HG03196 (cell line): Measurements from ENCODE around the gene SNTG2.

ENCODE experiments used
- ATAC-seq: cut with Tn5 transposase; IDR thresholded peaks from one replicate; pipeline ENCODE4 v1.9.1; 2021; ENCODE audit not compliant: unreplicated experiment

The SNTG2 gene

DNA sequence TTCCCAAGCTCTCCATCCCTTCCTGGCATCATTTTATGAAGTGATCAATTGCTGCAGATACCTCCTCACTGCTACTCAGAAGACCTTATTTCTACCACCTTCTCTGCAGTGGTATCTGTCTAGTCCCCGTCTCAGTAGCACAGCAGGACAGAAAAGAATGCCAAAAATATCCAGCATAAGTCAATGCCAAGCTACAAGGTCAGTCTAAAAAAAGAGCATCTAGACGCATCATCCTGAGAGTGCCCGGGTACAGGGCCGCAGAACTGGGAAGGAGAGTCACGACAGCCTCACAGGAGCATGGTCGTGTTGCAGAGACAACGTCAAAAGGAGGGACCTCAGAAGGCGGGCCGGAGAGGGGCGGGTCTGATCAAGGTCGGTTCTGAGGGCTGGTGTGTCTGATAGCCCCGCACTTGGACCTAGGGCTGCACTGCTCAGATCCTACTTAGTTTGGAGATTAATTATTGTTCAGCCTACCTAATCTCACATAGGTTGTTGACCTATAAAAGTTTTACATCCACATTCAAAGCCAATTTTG lies 24.3 kb upstream of the SNTG2 start:
- no peak for ATAC-seq

DNA sequence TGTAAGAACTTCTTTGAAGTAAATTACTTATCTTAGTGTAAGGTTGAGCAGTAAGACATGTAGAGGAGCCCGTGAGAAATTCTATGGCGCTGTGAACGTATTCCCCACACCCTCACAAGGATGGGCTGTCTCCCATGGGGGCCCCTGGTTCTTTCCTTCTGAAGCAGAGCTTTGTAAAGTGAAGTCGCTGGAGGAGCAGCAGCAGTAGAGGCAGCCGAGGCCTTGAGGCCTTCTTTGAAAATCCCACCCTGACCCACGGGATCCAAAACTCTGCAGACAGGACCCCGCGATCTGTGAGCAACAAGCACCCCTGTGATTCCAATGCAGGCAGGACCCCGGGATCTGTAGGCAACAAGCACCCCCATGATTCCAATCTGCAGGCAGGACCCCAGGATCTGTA lies 23.8 kb upstream of the SNTG2 start:
- ATAC-seq: no peak

DNA sequence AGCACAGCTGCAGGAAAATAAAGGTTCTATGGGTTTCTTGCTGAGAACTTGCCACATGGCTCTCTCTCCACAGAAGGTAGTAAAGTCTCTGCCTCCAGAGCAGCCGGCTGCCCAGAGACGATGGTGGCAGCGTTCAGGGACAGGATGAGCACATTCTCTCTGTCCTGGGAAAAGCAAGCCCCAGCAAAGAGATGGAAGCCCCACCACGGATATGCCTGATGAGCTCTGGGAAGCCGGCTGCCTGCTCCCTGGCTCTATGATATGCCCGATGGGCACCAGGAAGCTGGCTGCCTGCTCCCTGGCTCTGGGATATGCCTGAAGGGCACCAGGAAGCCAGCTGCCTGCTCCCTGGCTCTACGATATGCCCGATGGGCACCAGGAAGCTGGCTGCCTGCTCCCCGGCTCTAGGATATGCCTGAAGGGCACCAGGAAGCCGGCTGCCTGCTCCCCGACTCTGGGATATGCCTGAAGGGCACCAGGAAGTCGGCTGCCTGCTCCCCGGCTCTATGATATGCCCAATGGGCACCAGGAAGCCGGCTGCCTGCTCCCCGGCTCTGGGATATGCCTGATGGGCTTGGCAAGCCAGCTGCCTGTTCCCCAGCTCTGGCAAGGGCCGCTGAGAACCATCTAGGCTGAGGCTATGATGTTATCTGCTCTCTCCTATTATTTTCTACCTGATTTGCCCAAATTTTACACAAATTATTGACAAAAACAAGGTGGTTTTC lies 21.5 kb upstream of the SNTG2 start:
- no peak for ATAC-seq

DNA sequence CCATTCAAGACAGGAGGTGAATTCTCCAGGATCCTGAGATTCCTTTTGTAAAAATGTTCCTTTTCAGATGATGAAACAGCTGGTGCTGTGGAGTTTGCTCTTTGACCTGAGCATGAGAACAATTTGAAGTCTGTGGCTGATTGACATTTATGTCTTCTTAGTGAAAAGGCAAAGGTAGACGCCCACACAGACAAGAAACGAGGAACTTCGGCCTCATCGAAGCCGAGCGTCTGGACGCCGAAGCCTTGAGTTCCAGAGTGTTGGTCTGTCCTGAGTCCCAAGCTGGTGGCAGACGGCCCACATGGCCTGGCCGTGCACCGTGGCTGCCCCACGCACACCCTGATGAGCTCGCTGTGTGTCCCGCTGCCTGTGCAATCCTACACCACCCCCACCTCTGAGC lies 20.7 kb upstream of the SNTG2 start:
- ATAC-seq: no peak

- ATAC-seq: no peak
Observed at GRCh38 chr2:930935-931334, 19.7 kb upstream of the SNTG2 start.

DNA sequence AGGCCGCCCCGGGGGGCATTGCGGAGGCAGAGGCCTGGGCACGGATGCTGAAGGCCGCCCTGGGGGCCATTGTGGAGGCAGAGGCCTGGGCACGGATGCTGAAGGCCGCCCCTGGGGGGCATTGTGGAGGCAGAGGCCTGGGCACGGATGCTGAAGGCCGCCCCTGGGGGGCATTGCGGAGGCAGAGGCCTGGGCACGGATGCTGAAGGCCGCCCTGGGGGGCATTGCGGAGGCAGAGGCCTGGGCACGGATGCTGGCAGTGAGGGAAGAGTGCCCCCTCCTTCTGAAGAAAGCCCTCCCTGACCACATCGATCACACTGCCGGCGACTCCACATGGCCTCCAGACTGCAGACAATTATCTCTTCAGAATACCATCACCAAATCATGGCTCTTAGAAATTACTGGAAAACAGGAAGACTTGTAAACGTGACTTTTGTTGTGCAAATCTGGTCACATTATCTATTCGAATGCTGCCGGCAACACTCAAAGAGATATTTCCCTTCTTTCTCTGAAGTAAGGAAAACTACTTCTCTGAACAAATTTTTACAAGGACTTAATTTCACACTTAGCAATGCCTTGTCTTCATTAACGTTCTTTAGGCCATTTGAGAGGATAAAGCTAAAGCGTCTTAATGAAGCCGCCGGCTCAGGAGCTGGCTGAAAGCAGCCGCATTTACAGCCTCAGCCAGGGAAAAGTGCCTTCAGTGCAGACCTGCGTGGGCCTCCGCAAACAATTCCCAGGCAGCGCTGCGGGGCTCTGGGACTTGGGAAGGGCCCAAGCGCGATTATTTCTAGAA lies 18.1 kb upstream of the SNTG2 start:
- no peak for ATAC-seq

DNA sequence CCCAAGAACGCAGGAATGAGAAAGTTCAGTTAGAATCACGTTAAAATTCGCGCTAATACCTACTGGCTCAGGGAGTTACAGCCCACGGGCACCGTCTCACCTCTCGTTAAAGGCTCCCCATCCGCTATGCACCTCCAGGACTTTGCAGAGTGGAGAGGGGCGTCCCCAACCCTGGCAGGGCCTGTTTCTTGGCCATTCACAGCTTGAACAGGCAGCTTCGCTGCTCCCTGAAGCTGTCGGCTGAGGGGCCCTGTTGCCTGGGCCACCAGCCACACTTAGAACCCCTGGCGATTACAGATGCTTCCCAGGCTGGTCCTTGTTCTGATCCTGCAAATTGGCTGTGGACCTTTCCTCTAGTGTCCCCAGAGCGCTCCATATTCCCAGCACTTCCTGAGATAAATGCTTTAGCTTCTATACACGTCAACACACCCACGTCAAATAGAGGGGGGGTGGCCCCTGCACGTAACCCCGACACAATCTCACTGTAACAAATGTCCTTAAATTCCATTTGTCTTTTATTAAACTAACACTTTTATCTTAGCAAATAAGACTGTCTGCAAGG lies 16.8 kb upstream of the SNTG2 start:
- ATAC-seq: no peak

GRCh38 chr2:937530-937929 lies 13.1 kb upstream of the SNTG2 start:
- ATAC-seq: no peak

- ATAC-seq: no peak
Observed at GRCh38 chr2:938181-939005, 12.3 kb upstream of the SNTG2 start.

- ATAC-seq: no peak
Observed at GRCh38 chr2:939936-940601, 10.6 kb upstream of the SNTG2 start.

DNA sequence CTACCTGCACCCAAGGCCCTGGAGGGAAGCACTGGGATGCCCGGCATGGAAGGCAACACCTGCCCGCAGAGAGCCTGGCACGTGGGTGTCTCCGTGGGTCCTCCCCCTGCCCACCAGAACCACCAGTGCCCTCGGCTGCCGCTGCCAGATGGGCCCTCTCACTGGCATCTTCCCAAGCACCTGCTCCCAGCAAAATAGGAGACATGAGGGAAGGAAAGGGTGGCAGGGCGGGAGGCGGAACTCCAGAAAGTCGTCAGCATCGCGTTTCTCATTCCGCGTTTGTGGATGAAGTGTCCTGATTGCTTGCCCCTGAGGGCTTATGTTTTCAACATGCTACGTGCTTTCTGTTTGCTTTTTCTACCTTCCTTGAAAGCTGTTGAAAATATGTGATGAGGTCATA lies 8.8 kb upstream of the SNTG2 start:
- ATAC-seq: no peak

DNA sequence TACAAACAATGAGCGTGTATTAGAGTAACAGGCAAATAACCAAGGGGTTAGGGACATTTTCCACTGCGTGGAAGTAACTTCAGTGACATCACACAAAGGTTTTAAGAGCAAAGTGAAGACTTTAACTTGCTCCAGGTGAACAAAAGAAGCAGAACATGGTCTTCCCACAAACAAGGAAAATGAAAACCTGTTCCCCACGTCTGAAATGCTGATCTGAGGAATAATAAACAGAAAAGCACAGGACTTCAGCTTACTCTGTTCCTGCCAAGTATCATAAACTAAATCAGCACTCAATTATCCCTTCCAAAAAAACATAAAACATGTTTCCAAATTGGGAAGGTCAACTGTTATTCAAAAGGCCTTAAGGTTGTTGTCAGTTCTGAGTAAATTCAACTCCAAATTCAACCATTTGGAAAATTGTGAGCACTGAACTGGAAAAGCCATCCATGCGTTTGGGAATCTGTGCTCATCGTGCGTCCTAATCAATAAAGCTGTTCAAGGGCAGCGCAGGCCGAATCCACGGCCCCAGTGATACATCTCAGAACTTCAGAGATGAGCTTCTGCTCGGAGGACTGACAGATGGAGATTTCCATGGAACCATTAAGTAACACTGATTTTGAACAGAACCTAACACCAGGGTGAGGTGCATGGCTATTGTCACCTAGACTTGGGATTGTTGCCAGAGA lies 7.7 kb upstream of the SNTG2 start:
- ATAC-seq: no peak

- no peak for ATAC-seq
Observed at GRCh38 chr2:943461-943797, 7.2 kb upstream of the SNTG2 start.

DNA sequence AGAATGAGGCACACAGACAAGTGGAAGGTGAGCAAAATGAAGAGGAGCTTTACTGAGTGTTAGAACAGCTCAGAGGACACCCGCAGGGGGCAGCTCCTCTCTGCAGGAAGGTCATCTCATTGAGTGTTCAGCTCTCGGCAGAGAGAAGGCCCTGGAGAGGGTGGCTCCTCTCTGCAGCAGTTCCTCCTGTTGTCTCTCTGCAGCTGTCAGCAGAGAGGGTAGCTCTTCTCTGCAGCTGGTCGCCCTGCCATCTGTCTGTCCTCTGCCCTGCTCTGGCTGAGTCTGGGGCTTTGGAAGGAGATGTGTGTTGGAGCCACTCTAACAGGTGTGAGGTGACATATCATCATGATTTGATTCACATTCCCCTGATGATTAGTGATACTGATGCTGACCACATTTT lies 6.8 kb upstream of the SNTG2 start:
- ATAC-seq: no peak

DNA sequence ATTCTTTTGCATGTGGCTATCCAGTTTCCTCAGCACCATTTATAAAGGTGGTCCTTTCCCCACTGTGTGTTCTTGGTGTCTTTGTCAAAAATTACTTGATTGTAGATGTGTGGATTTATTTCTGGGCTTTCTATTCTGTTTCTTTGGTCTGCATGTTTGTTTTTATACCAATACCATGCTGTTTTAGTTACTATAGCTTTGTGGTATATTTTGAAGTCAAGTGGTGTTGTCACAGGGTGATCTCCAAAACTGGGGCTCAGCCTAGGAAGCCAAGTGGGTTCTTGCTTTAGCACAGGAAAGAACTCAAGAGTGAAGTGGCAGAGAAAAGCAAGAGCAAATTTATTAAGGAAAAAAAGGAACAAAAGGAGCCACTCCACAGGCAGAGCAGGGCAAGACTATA lies 6.0 kb upstream of the SNTG2 start:
- ATAC-seq: no peak

DNA sequence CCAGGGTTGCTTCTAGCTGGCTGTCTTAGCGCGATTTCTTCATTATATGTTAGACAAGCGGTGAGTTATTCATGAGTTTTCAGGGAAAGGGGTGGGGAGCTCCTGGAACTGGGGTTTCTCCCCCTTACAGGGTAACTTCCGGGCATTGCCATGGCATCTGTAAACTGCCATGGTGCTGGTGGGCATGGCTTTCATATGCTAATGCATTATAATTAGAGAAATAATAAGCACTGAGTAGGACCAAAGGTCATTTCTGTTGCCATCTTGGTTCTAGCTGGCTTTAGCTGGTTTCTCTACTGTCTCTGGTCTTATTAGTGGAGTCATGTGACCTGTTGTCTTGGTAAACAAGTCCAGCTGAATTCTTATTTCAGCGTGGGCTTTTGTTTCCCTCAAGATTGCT lies 5.5 kb upstream of the SNTG2 start:
- ATAC-seq: no peak

DNA sequence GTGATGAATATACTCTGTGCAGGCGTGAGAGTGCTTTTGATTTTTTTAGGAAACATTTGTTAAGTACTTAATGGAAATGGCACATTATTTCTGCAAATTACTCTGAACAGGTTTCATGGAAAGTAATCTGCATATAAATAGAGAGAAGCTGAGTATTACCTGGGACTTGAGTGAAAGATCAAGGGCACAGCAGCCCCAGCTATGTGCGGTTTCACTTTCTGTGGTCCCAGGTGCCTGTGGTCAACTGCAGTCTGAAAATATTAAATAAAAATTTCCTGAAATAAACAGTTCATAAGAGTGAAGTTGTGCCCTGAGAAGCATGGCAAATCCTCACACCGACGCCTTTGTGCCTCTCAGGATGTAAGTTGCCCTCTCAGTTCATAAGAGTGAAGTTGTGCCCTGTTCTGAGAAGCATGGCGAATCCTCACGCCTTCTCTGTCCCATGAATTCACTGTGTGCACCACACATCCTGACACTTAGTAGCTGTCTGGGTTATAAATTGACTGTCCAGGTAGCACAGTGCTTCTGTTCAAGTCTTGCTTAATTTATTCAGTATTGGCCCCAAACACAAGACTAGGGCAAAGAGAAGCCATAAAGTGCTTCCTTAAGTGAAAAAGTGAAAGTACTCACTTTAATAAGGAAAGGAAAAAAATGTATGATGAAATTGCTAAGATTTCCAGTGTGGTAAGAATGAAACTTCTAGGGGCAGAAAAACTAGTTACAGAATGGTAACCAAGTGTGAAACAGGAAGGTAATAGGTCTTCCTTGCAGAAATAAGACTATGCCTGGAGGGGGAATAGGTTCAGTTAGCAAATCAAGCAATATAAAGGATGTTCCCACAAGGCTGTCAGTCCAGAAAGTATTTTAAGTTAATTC lies 4.3 kb upstream of the SNTG2 start:
- peak; percentile 58 for ATAC-seq

DNA sequence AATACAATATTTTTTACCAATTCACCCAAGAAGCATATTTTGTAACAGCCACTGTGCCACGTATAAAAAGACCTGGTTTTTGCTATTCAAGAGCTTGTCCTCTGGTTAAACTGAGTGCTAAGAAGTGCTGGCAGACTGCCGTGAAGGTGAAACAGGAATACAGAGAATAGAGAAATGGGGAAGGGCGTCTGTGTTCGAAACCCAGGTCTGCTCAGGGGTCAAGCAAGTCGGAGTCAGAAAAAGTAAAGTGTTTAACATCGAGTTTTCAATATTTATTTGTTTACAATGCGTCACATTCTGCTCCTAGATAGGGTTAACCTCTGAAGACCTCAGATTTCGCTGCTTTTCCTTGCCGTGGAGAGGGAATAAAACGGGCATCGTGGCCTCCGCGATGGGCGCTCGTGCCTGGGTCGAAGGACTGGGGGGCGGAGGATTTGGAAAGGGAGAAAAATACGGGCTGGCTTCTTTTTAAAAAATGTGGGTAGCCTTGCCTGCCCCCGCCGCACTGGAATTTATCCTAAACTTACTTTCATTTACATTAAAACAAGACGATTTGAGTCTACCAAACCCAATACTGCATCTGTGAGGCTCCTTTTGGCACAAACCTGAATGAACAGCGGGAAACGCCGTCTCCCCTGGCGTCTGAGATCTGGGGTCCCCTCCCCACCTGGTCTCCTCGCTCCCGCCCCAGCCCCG lies 1.1 kb upstream of the SNTG2 start:
- no peak for ATAC-seq
